CD4-positive, alpha-beta T cell treated with Interleukin-17A for 4 hours (primary cell): ENCODE results near the gene PERP.
"Not testable (repeated sequence)": the region's sequence is repeated elsewhere in the genome, so short reads cannot be mapped to it uniquely, and the experiment has no call there.

Experiments
- DNase-seq: peaks from one replicate; pipeline ENCODE4 v3.0.0-alpha.2; 2020; ENCODE audit warnings: mixed read lengths

PERP gene

GRCh38 chr6:138107078-138107751, at the start of gene PERP:
PERP (minus strand) TSS chr6:138107419; CDS start chr6:138107340, 79 bp downstream.
- peak; percentile 83 for DNase-seq

- DNase-seq = no peak
Observed at GRCh38 chr6:138155443-138155842, 48.2 kb upstream of the PERP start.

GRCh38 chr6:138146544-138146943, 39.3 kb upstream of the PERP start:
- DNase-seq = no peak

GRCh38 chr6:138145402-138145801, 38.2 kb upstream of the PERP start:
- DNase-seq = no peak

- no peak for DNase-seq
Observed at GRCh38 chr6:138142806-138143205, 35.6 kb upstream of the PERP start.

- DNase-seq = no peak
Observed at GRCh38 chr6:138129190-138129589, 22.0 kb upstream of the PERP start.

GRCh38 chr6:138128096-138128495, 20.9 kb upstream of the PERP start:
- DNase-seq = no peak

GRCh38 chr6:138124096-138124495, 16.9 kb upstream of the PERP start:
- no peak for DNase-seq

GRCh38 chr6:138119976-138120375, 12.8 kb upstream of the PERP start:
- DNase-seq = no peak

- DNase-seq = not testable (repeated sequence)
Observed at GRCh38 chr6:138119229-138119628, 12.0 kb upstream of the PERP start.

GRCh38 chr6:138117376-138117914, 10.2 kb upstream of the PERP start:
- DNase-seq = no peak

- DNase-seq = no peak
Observed at GRCh38 chr6:138116661-138116999, 9.4 kb upstream of the PERP start.

GRCh38 chr6:138115877-138116660, 8.8 kb upstream of the PERP start:
- DNase-seq = peak; percentile 50

GRCh38 chr6:138115201-138115600, 8.0 kb upstream of the PERP start:
- DNase-seq = no peak

GRCh38 chr6:138113588-138114210, 6.5 kb upstream of the PERP start:
- DNase-seq = no peak

- DNase-seq = no peak
Observed at GRCh38 chr6:138110229-138110628, 3.0 kb upstream of the PERP start.

GRCh38 chr6:138109042-138109997, 2.1 kb upstream of the PERP start:
- DNase-seq = peak; percentile 86

GRCh38 chr6:138107752-138108592, 753 bp upstream of the PERP start:
- peak; percentile 32 for DNase-seq

GRCh38 chr6:138106665-138107077, 548 bp downstream of the PERP start:
- DNase-seq = no peak

GRCh38 chr6:138105880-138106664, 1.1 kb downstream of the PERP start:
- DNase-seq = no peak

- no peak for DNase-seq
Observed at GRCh38 chr6:138105446-138105845, 1.8 kb downstream of the PERP start.
